Measurements from ENCODE around the gene ARHGEF37.
"Not testable (repeated sequence)": the region's sequence is repeated elsewhere in the genome, so short reads cannot be mapped to it uniquely, and the experiment has no call there.

ARHGEF37 gene

GRCh38 chr5:149572170-149572569 lies 9.1 kb upstream of the ARHGEF37 start:
- DNase-seq, result no peak

DNA sequence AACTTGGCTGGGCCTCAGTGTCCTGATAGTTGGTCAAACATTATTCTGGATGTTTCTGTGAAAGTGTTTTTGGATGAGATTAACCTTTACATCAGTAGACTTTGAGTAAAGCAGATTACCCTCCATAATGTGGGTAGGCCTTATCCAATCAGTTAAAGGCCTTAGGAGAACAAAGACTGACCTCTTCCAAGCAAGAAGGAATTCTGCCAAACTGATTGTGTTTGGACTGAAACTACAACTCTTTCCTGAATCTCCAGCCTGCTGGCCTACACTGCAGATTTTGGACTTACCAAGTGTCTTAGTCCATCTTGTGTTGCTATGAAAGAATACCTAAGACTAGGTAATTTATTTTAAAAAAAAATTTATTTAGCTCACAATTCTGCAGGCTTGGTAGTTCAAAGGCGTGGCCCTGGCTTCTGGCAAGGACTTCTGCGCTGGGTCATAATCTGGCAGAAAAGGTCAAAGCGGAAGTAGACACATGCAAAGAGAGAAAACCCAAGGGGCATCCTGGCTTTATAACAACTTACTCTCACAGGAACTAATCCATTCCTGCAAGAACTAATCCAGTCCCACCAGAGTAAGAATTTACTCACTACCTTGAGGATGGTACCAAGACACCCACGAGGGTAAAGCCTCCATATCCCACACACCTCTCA lies 8.6 kb upstream of the ARHGEF37 start:
- DNase-seq, result no peak

GRCh38 chr5:149575131-149575530 lies 6.2 kb upstream of the ARHGEF37 start:
- no peak for DNase-seq

DNA sequence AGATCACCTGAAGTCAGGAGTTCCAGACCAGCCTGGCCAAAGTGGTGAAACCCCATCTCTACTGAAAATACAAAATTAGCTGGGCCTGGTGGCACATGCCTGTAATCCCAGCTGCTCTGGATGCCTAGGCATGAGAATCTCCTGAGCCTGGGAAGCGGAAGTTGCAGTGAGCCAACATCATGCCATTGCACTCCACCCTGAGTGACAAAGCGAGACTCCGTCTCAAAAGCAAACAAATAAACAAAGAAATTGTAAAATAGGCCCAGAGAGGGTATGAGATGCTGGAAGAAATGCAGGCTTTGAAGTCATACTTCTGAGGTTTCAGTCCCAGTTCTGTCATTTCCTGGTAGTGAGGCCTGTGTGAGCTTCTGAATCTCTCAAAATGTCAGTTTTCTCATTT lies 5.3 kb upstream of the ARHGEF37 start:
- no peak for DNase-seq

GRCh38 chr5:149578896-149579295 lies 2.4 kb upstream of the ARHGEF37 start:
- DNase-seq, result no peak

DNA sequence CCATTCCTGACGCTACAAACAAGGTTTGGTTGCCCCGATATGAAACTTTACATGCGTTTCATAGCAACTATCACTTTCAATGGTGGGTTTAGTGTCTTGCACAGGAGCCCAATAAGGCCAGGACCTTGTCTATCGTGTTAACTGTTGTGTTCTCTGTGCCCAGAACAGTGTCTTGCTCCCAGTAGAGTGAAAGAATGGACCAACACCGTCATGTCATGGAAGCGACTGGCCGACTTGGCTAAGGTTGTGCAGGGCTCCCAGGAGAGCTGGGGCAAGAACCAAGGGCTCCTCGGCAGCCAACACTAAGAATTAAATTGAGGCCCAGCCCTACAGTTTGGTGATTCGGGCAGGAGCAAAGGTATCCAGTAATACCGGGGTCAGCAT lies 498 bp upstream of the ARHGEF37 start:
- DNase-seq, result no peak

GRCh38 chr5:149581931-149582768 lies 852 bp downstream of the ARHGEF37 start:
- no peak for DNase-seq

- no peak for DNase-seq
Measured at GRCh38 chr5:149583394-149583793, 2.1 kb downstream of the ARHGEF37 start.

- no peak for DNase-seq
Measured at GRCh38 chr5:149584121-149584520, 2.8 kb downstream of the ARHGEF37 start.

DNA sequence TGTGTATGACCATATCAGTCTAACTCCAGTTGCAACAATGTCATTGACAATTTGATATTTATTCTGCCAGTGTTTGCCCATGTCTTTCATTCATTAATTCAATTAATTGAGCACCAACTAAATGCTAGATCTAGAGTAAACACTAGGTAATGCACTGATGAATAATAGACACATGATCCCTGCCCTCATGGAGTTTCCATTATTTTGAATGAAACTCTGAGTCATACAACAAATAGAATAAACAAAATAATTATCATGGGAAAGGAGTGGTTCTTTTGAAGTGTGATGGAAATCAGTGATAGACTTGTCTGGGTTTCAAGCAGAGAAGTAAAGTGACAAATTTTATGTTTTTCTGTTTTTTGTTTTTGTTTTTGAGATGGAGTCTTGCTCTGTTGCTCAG lies 4.6 kb downstream of the ARHGEF37 start:
- DNase-seq, result no peak

- no peak for DNase-seq
Measured at GRCh38 chr5:149586708-149587318, 5.5 kb downstream of the ARHGEF37 start.

GRCh38 chr5:149588936-149589335 lies 7.6 kb downstream of the ARHGEF37 start:
- no peak for DNase-seq

DNA sequence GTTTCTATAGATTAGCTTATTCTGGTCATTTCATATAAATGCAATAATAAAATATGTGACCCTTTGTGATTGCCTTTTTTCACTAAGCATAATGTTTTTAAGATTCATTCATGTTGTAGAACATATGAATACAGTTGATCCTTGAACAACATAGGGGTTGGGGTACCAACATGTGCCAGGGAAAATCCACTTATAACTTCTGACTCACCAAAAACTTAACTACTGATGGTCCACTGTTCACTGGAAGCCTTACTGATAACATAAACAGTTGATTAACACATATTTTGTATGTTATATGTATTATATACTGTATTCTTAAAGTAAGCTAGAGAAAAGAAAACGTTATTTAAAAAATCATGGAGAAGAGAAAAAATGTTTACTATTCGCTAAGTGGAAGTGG lies 12.1 kb downstream of the ARHGEF37 start:
- no peak for DNase-seq

- no peak for DNase-seq
Measured at GRCh38 chr5:149594206-149594895, 13.1 kb downstream of the ARHGEF37 start.

GRCh38 chr5:149595105-149595504 lies 13.8 kb downstream of the ARHGEF37 start:
- DNase-seq, result not testable (repeated sequence)

- DNase-seq, result no peak
Measured at GRCh38 chr5:149596712-149597111, 15.4 kb downstream of the ARHGEF37 start.

DNA sequence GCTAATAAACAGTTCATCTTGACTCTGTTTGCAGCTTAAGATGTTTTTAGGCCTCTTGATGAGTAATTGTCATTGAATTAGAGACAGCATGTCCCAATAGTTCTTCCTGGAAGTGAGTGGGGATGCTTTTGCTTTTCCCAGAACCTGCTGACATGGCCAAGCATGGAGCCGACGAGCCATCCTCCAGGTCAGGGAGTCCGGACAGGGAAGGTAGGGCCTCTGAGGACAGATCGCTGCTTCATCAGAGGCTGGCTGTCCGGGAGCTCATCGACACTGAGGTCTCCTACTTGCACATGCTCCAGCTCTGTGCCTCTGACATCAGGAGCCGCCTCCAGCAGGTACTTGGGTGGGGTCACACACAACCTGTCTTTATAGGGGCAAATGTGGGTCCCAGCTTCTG lies 16.3 kb downstream of the ARHGEF37 start:
- no peak for DNase-seq

DNA sequence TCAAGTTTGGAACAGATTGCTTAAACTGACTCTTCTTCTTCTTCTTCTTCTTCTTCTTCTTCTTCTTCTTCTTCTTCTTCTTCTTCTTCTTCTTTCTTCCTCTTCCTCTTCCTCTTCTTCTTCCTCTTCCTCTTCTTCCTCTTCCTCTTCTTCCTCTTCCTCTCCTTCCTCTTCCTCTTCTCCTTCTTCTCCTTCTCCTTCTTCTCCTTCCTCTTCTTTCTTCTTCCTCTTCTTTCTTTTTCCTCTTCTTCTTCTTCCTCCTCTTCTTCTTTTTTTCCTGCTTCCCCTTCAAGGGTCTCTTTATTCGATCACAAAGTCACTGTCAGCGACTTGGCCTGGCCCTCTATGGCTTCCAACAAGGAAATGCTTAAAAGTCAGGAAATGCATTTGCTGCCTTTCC lies 16.9 kb downstream of the ARHGEF37 start:
- DNase-seq, result not testable (repeated sequence)

GRCh38 chr5:149598966-149599365 lies 17.7 kb downstream of the ARHGEF37 start:
- DNase-seq, result no peak

GRCh38 chr5:149599375-149599774 lies 18.1 kb downstream of the ARHGEF37 start:
- DNase-seq, result no peak

DNA sequence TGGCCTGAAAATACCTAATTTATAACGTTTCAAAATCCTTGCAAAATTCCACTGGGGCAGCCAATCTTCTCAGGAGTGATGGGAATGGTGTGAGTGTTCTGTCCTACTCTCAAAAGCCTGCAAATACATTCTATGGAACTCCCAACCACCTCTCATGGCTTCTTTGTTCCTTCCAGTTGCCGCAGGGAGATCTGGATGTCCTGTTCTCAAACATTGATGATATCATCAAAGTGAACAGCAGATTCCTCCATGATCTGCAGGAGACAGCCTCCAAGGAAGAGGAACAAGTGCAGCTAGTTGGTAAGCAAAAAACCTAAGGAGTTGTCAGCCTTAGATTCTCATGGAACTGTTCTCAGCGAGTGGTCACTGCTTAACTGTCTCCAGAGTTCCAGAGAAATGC lies 19.6 kb downstream of the ARHGEF37 start:
- no peak for DNase-seq

DNA sequence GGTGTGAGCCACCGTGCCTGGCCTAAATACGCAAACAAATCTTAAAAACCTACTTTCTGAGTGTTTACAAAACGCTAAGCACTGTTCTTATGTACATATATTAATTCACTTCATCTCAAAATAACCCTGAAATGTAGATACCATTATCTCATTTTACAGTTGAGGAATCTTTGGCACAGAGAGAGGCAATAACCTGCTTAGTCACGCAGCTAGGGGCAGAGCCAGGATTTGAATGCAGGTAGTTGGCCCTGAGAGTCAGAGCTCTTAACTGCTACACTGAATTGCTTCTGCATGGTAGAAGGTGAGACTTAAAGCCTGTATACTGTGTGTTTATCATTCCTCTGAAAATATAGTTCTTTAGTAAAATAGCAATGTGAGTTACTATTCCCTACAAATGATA lies 21.9 kb downstream of the ARHGEF37 start:
- DNase-seq, result no peak

GRCh38 chr5:149603920-149604319 lies 22.6 kb downstream of the ARHGEF37 start:
- no peak for DNase-seq

Data from CD4-positive, alpha-beta T cell treated with Interleukin-1 beta for 1 hour (primary cell).